ENCODE measurements around the gene LAMB3.
"Not testable (repeated sequence)": the region's sequence is repeated elsewhere in the genome, so short reads cannot be mapped to it uniquely, and the experiment has no call there.

The LAMB3 gene

DNA sequence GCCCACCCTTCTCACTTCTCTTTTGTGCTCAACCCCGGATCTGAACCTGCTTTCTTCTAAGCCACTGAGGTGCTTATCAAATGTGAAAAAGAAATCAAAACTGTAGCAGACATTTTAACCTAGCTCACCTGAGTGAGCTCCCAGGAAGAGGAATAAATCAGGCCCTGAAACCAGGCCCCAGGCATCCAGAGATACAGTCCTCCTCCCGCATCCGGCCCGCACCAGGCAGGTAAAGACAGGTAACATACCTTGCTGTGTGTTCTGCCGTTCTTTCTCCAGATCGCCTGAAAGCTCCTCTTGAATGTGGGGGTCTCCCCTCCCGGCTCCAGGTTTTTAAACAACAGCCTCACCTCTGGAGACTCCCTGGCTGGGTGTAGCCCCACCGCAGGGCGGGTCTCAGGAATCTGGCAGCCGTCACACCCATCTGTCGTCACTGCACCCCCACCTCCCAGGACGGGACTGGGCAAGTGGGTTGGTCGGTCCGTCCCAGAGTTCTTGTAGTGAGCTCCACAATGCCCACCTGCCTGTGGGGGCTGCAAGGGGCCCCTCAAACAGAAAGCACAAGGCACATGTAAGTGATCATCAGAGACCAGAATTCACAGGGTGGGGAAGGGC, at the start of gene LAMB3:
Gene LAMB3 (minus strand): TSS at position 305 of the 615 bp plus-strand sequence. CDS start 1,481 bp downstream, outside the sequence.
- Histone ChIP-seq H3K36me3 (ENCODE audit: insufficient read depth, low read length) (no peaks in the 10 kb centered on the region), H3K9ac (ENCODE audit: low read depth, low read length) (no peak within 1 kb of the TSS), H3K4me1 (ENCODE audit: insufficient read depth, low read length) (peaks cover 22% of the 10 kb centered on the region), H3K9me3 (ENCODE audit: control insufficient read depth, insufficient read depth, low read length) (no peaks in the 10 kb centered on the region)

DNA sequence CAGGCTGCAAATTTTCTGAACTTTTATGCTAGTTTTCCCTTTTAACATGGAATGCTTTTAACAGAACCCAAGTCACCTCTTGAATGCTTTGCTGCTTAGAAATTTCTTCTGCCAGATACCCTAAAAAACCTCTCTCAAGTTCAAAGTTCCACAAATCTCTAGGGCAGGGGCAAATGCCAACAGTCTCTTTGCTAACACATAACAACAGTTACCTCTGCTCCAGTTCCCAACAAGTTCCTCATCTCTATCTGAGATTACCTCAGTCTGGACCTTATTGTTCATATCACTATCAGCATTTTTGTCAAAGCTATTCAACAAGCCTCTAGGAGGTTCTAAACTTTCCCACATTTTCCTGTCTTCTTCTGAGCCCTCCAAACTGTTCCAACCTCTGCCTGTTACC, 48.5 kb upstream of the LAMB3 start:
- H3K9ac ChIP-seq (ENCODE audit: low read depth, low read length); H3K9me3 ChIP-seq (ENCODE audit: control insufficient read depth, insufficient read depth, low read length); H3K36me3 ChIP-seq (ENCODE audit: insufficient read depth, low read length); H3K4me1 ChIP-seq (ENCODE audit: insufficient read depth, low read length): not testable (repeated sequence)

DNA sequence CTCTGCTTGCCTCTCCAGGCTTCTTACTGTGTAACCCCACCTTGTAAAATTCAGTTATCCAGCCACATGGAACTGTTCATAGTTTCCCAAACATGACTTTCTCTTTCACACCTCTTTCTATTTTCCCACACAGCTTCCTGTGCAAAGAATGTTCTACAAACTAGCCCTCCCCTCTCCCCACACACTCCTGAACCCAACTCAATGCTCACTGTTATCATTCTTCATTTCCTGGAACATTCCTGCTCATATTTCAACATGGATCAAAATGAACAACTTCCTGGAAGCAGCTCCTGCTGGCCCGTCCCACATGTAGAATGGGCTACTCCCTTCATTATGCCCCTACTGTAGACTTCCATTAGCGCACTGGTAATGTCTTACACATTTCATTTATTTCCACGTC, 44.9 kb upstream of the LAMB3 start:
- Histone ChIP-seq H3K9me3 (ENCODE audit: control insufficient read depth, insufficient read depth, low read length) (no peaks in the 10 kb centered on the region), H3K36me3 (ENCODE audit: insufficient read depth, low read length) (no peaks in the 10 kb centered on the region), H3K9ac (ENCODE audit: low read depth, low read length) (no peak overlapping the region), H3K4me1 (ENCODE audit: insufficient read depth, low read length) (no peaks in the 10 kb centered on the region)

DNA sequence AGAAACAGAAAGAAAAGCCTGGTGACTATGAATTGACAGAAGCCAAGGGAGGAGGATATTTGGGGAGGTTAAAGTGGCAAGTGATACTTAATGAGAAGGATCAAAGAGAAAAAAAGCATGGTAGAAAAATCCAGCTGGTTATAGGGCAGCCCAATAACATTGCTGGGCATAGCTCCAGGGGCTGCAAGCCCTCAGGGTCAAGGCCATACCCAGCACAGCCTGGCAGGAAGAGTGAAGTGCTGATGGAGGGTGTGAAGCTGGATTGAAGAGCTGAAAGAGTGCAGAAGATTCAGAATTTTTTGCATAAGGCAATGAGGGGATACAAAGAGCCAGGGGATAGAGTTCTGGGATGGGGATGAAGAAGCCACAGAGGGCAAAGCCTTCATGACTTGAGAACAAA, 44.4 kb upstream of the LAMB3 start:
- no peaks in the 10 kb centered on the region for H3K36me3 ChIP-seq (ENCODE audit: insufficient read depth, low read length)
- H3K9me3 ChIP-seq (ENCODE audit: control insufficient read depth, insufficient read depth, low read length): no peaks in the 10 kb centered on the region
- H3K9ac ChIP-seq (ENCODE audit: low read depth, low read length): no peak overlapping the region
- no peaks in the 10 kb centered on the region for H3K4me1 ChIP-seq (ENCODE audit: insufficient read depth, low read length)

DNA sequence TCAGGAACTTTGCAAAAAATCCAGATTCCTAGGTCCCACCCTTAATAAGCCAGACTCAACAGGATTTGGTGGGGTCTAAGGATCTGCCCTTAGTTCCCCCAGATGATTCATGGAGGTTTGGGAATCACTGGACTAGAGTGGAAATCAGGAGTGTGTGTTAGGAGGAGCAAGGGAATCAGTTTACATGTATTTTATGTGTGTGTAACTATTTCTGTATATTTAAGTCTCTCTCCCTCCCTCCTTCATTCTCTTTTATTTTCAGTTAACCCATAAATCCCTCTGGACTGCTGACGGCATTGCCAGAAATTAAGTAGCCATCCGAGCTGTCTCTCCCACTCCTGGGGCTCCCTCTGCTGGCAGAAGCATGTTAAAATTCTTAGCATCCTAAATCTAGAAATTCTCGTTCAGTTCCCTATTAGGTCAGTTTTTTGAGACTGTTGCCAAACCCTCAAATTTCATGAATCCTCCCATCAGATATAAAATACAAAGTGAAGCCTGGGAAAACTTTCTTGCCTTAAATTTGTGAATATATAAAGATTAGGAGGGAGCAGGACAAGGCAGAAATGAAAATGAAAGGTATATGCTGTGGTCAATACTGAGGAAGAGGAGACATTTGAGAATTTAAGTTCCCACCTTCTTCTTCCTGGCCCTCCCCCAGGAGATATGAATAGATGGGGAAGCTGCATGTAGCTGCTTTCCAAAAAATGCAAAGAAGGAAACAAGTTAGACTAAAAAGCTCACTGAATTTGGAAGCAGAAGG, 40.7 kb upstream of the LAMB3 start:
- Histone ChIP-seq H3K9ac (ENCODE audit: low read depth, low read length) (no peak overlapping the region), H3K4me1 (ENCODE audit: insufficient read depth, low read length) (no peaks in the 10 kb centered on the region), H3K9me3 (ENCODE audit: control insufficient read depth, insufficient read depth, low read length) (no peaks in the 10 kb centered on the region), H3K36me3 (ENCODE audit: insufficient read depth, low read length) (no peaks in the 10 kb centered on the region)

DNA sequence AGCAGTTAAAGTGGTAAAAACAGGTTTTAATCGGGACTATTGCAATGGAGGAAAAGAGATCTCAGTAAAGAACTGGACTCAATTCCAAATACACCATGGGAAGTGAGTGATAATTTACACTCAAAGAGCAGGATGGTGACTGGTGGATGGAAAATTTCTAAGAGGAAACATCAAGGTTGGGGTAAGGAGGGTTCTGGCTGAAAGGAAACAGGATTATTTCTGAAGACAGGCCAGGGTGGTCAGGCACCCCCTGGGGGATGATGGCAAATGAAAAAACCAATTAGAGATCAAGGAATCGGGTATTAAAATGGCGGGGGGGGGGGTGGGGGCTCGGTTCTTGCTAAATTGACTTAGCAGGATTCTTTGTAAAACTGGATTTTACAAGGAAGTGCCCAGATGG, 40.1 kb upstream of the LAMB3 start:
- H3K4me1 ChIP-seq (ENCODE audit: insufficient read depth, low read length): no peaks in the 10 kb centered on the region
- no peaks in the 10 kb centered on the region for H3K9me3 ChIP-seq (ENCODE audit: control insufficient read depth, insufficient read depth, low read length)
- H3K36me3 ChIP-seq (ENCODE audit: insufficient read depth, low read length): no peaks in the 10 kb centered on the region
- no peak overlapping the region for H3K9ac ChIP-seq (ENCODE audit: low read depth, low read length)

DNA sequence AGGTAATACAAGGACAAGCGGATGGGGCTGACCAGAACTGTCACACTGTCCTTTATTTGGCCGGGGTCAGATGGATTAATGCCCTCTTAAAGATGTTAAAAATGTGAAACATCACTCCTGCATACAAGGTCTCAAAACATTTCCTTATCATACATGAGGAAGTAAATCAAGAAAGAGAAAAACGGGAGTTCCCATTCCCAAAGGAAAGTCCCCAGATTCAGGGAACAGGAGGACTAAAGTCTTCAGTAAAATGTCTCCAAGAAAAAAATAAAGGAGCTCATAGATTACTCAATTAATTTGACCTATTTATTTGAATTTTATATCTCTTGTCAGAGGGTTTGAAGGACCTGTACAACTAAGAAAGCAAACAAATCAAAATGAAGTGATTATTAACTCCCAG, 39.0 kb upstream of the LAMB3 start:
- Histone ChIP-seq H3K9me3 (ENCODE audit: control insufficient read depth, insufficient read depth, low read length) (no peaks in the 10 kb centered on the region), H3K9ac (ENCODE audit: low read depth, low read length) (no peak overlapping the region), H3K36me3 (ENCODE audit: insufficient read depth, low read length) (no peaks in the 10 kb centered on the region), H3K4me1 (ENCODE audit: insufficient read depth, low read length) (no peaks in the 10 kb centered on the region)

DNA sequence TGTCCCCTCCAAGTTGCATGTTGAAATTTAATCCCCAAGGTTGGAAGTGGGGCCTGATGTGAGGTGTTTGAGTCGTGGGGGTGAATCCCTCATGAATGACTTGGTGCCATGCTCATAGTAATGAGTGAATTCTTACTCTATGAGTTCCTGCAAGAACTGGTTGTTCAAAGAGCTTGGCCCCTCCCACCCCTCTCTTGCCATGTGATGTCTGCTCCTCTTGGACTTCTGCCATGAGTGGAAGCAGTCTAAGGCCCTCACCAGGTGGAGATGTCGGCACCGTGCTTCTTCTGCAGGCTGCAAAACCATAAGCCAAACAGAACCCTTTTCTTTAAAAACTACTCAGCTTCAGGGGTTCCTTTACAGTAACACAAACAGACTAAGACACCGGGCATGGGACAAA, 37.3 kb upstream of the LAMB3 start:
- Histone ChIP-seq H3K36me3 (ENCODE audit: insufficient read depth, low read length) (no peaks in the 10 kb centered on the region), H3K9me3 (ENCODE audit: control insufficient read depth, insufficient read depth, low read length) (no peaks in the 10 kb centered on the region), H3K9ac (ENCODE audit: low read depth, low read length) (no peak overlapping the region), H3K4me1 (ENCODE audit: insufficient read depth, low read length) (no peaks in the 10 kb centered on the region)

DNA sequence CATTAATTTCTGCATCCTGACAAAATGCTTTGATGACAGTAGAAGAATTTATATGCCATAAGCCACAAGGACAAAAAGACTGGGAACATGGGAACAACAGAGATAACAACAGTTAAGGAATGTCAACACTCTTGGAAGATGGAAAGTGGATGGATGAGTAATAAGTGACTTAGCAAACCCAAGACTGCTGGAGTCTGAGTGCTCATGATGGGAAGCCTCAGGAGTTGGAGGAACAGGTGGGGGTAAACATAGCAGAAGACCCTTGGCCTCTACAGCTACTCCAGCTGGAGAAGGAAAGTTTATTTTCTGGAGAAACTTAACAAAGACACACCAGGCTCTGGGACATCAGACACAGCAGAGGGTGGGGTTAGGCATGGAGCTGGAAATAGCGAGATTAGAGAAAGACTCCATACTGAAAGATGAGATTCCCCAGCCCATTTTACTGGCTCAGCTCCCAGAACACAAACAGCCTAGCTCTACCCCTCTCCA, 36.6 kb upstream of the LAMB3 start:
- no peaks in the 10 kb centered on the region for H3K36me3 ChIP-seq (ENCODE audit: insufficient read depth, low read length)
- H3K9ac ChIP-seq (ENCODE audit: low read depth, low read length): no peak overlapping the region
- no peaks in the 10 kb centered on the region for H3K4me1 ChIP-seq (ENCODE audit: insufficient read depth, low read length)
- no peaks in the 10 kb centered on the region for H3K9me3 ChIP-seq (ENCODE audit: control insufficient read depth, insufficient read depth, low read length)

DNA sequence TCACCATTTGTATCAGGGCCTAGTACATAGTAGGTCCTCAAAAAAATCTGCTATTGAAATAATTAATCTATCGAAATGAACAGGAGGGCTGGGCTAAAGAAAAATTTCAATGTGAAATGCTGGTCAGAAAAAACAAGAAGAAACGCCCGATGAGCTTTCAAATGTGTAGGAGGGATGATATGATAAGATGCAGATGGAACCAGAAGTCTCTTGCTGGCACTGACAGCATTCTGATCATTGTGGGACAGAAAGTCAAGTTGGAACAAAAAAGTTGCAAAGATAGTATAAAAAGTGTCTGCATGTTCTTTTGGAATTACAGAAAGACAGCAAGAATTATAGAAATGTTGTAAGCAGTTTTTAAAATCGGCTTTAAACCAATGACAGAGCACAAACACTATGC, 34.1 kb upstream of the LAMB3 start:
- Histone ChIP-seq H3K9ac (ENCODE audit: low read depth, low read length) (no peak overlapping the region), H3K4me1 (ENCODE audit: insufficient read depth, low read length) (no peaks in the 10 kb centered on the region), H3K9me3 (ENCODE audit: control insufficient read depth, insufficient read depth, low read length) (no peaks in the 10 kb centered on the region), H3K36me3 (ENCODE audit: insufficient read depth, low read length) (no peaks in the 10 kb centered on the region)

DNA sequence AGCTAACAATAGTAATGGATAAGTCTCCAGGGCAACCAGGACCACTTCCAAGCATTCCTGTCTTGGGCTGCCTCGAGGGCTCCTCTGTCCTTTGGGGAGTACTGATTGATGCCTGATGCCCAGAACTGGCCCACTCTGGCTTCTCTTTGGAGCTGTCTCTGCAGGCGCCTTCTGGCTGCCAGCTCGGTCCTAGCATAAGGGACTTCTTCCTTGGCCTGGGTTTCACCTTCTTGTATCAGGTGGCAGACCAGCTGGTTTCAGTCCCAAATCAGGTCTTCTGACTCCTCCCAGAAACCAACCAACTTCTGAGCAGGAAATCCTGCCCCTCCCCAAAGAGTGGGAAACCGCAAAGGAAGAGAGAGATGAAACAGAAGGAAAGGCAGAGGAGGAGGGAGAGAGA, 33.6 kb upstream of the LAMB3 start:
- no peak overlapping the region for H3K9ac ChIP-seq (ENCODE audit: low read depth, low read length)
- no peaks in the 10 kb centered on the region for H3K36me3 ChIP-seq (ENCODE audit: insufficient read depth, low read length)

DNA sequence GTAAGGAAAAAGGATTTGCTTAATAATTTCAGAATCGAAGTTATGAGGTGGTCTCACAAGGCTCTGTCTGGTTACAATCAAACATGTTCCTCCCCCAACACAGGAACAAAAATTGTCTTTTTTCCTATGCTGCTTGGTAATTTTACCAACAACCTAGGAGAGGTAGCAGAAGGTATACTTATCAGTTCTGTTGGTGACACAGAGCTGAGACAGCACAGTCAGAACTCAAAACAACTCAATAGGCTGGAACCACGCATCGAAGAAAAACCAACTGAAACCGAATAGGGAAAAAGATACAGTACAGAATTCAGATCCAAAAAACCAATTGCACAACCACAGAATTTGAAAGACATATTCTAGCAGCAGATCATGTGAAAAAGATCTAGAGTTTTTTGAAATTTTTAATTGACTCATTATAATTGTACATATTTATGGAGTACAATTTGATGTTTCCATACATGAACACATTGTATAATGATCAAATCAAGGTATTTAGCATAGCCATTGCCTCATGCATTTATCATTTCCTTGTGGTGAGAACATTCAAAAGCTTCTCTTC, 26.8 kb upstream of the LAMB3 start:
- H3K9ac ChIP-seq (ENCODE audit: low read depth, low read length): no peak overlapping the region
- H3K9me3 ChIP-seq (ENCODE audit: control insufficient read depth, insufficient read depth, low read length): no peaks in the 10 kb centered on the region
- no peaks in the 10 kb centered on the region for H3K36me3 ChIP-seq (ENCODE audit: insufficient read depth, low read length)
- peaks cover 4% of the 10 kb centered on the region for H3K4me1 ChIP-seq (ENCODE audit: insufficient read depth, low read length)

More for the DNA sequence above, 33.6 kb upstream of the LAMB3 start:
- Histone ChIP-seq H3K4me1 (ENCODE audit: insufficient read depth, low read length) (no peaks in the 10 kb centered on the region), H3K9me3 (ENCODE audit: control insufficient read depth, insufficient read depth, low read length) (no peaks in the 10 kb centered on the region)

DNA sequence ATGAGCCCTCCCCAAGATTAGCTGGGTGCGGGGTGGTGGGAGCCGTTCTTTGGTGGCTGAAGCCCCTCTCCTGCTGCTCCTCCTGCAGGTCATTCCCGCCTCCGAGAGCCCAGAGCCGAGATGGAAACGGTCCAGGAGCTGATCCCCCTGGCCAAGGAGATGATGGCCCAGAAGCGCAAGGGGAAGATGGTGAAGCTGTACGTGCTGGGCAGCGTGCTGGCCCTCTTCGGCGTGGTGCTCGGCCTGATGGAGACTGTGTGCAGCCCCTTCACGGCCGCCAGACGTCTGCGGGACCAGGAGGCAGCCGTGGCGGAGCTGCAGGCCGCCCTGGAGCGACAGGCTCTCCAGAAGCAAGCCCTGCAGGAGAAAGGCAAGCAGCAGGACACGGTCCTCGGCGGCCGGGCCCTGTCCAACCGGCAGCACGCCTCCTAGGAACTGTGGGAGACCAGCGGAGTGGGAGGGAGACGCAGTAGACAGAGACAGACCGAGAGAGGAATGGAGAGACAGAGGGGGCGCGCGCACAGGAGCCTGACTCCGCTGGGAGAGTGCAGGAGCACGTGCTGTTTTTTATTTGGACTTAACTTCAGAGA, 23.4 kb upstream of the LAMB3 start:
- peak overlapping the region; percentile 52 for H3K9ac ChIP-seq (ENCODE audit: low read depth, low read length)
- H3K36me3 ChIP-seq (ENCODE audit: insufficient read depth, low read length): no peaks in the 10 kb centered on the region
- H3K4me1 ChIP-seq (ENCODE audit: insufficient read depth, low read length): peaks cover 16% of the 10 kb centered on the region
- no peaks in the 10 kb centered on the region for H3K9me3 ChIP-seq (ENCODE audit: control insufficient read depth, insufficient read depth, low read length)

DNA sequence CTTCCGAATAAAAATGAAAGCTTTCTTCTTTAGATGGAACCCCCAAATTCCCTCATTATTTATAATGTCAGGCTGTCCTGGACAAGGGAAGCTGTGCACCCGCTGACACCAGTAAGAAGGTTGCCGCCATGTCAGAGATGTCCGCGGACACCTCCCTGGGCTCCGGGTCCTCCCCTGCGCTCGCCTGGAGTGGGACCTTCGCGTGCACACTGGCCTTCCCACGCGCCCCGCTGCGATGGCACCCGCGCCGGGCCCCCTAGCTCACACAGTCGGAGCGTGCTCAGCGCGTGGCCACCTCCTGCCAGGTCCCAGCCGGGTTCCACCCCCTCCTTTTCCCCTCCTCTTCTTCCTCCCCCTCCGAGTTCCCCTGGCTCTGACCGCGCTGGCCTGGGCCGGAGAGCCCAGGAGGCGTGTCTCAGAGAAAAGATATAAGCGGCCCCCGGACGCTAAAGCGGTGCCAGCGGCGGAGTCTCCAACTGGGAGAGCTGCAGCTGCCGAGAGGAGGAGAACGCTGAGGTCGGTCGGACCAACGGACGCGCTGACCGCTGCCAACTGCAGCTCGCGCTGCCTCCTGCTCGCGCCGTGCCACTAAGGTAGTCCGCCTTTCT, 22.8 kb upstream of the LAMB3 start, which contains the start of gene G0S2:
Gene G0S2 (plus strand): TSS at position 456 of the 608 bp plus-strand sequence. CDS start 273 bp downstream, outside the sequence.
- Histone ChIP-seq H3K9ac (ENCODE audit: low read depth, low read length) (peak within 1 kb of the TSS; percentile 52), H3K4me1 (ENCODE audit: insufficient read depth, low read length) (peaks cover 16% of the 10 kb centered on the region), H3K36me3 (ENCODE audit: insufficient read depth, low read length) (no peaks in the 10 kb centered on the region), H3K9me3 (ENCODE audit: control insufficient read depth, insufficient read depth, low read length) (no peaks in the 10 kb centered on the region)
